ENCODE data around the gene ILF2.

DNA sequence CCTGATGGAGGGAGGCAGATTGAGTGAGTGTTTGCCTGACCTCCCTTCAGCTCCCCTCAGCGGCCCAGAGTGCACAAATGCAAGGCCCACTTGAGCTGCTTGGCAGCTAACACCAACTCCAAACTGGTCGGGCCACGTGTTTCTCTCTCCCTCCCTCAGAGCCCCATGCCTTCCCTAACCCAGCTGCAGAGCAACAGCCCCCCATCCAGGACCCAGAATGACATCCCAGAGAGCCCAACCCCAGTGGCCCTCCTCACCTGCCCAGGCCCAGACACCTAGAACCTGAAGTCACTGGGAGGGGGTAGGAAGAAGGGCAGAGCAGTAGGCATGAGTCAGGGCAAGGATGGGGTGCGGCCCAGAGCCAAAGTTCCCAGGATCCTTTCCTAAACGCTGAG, 53.9 kb downstream of the ILF2 start:
- TF ChIP-seq ZNF660 (tag by site-specific recombination; IDR thresholded peaks at IDR 0.05) = no peak
- TF ChIP-seq SP2 (tag by site-specific recombination; IDR thresholded peaks at IDR 0.05) = no peak
- TF ChIP-seq ATF2 (tag by site-specific recombination; IDR thresholded peaks at IDR 0.05; ENCODE audit: low read depth) = no peak
- TF ChIP-seq, protein P1, sequence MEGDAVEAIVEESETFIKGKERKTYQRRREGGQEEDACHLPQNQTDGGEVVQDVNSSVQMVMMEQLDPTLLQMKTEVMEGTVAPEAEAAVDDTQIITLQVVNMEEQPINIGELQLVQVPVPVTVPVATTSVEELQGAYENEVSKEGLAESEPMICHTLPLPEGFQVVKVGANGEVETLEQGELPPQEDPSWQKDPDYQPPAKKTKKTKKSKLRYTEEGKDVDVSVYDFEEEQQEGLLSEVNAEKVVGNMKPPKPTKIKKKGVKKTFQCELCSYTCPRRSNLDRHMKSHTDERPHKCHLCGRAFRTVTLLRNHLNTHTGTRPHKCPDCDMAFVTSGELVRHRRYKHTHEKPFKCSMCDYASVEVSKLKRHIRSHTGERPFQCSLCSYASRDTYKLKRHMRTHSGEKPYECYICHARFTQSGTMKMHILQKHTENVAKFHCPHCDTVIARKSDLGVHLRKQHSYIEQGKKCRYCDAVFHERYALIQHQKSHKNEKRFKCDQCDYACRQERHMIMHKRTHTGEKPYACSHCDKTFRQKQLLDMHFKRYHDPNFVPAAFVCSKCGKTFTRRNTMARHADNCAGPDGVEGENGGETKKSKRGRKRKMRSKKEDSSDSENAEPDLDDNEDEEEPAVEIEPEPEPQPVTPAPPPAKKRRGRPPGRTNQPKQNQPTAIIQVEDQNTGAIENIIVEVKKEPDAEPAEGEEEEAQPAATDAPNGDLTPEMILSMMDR (tag by site-specific recombination; IDR thresholded peaks at IDR 0.05) = no peak
- no peak for TF ChIP-seq ZFP41 (tag by site-specific recombination; IDR thresholded peaks at IDR 0.05; ENCODE audit: borderline replicate concordance)
- no peak for TF ChIP-seq ZBTB44 (tag by site-specific recombination; IDR thresholded peaks at IDR 0.05)
- TF ChIP-seq ZNF146 (tag by site-specific recombination; IDR thresholded peaks at IDR 0.05) = no peak
- no peak for TF ChIP-seq ZNF488 (tag by site-specific recombination; IDR thresholded peaks at IDR 0.05)
